AG09319 (cell line): ENCODE results near the gene RNF224.

Experiments
- DNase-seq: peaks from one replicate; pipeline ENCODE4 v3.0.0-alpha.2; 2010; ENCODE audit warnings: low read depth; ENCODE audit errors: extremely low read depth
- TF ChIP-seq, protein P1 (sequence below): IDR thresholded peaks from 2 replicates; pipeline ENCODE4 v1.5.1; 2011; ENCODE audit warnings: low read depth, mild to moderate bottlenecking, inconsistent platforms, low read length, moderate library complexity

The RNF224 gene

DNA sequence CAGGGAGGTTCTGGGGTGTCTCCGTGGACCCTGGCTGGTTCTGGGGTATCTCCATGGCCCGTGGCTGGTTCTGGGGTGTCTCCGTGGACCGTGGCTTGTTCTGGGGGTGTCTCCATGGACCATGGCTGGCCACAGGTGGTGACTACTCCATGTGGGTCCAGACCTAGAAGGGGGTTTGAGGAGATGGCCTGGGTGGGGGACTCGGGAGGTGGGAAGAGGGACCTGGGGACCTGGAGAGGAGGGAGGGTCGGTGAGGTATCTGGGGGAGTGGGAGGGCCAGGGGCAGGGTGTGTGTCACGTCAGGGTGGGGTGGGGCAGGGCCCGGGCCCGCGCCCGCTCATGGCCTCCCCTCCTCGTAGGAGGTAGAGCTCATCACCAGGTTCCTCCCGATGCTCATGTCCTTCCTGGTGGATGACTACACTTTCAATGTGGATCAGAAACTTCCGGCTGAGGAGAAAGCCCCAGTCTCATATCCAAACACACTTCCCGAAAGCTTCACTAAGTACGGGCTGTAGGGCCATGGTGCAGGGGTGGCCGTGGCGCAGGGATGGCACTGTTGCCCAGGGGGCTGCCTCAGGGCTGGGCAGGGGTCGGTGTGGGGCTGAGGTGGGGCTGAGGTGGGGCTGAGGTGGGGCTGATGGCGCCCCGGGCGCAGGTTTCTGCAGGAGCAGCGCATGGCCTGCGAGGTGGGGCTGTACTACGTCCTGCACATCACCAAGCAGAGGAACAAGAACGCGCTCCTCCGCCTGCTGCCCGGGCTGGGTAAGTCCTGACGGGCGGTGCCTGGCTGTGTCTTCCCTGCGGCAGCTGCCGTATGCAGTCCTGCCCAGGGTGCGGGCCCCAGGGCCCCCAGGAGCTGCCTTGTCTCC lies 39.5 kb downstream of the RNF224 start:
- no peak for DNase-seq
- TF ChIP-seq, protein P1, sequence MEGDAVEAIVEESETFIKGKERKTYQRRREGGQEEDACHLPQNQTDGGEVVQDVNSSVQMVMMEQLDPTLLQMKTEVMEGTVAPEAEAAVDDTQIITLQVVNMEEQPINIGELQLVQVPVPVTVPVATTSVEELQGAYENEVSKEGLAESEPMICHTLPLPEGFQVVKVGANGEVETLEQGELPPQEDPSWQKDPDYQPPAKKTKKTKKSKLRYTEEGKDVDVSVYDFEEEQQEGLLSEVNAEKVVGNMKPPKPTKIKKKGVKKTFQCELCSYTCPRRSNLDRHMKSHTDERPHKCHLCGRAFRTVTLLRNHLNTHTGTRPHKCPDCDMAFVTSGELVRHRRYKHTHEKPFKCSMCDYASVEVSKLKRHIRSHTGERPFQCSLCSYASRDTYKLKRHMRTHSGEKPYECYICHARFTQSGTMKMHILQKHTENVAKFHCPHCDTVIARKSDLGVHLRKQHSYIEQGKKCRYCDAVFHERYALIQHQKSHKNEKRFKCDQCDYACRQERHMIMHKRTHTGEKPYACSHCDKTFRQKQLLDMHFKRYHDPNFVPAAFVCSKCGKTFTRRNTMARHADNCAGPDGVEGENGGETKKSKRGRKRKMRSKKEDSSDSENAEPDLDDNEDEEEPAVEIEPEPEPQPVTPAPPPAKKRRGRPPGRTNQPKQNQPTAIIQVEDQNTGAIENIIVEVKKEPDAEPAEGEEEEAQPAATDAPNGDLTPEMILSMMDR, result no peak

DNA sequence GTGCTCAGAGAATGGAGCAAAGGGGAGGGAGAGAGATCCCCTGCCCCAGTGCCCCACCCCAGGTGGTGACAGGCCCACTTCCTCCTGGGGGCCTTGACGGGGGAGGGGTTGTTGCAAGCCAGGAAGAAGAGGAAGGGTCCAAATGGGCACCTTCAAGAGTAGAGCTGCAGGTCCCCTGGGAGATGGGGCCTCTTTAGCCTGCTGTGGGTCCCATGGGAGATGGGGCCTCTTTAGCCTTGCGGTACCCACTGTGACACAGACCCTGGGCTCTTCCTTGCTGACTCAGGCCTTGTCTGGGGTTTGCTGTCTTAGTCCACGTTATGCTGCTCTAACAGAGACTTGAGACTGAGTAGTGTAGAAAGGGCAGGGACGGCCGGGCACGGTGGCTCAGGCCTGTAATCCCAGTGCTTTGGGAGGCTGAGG lies 40.6 kb downstream of the RNF224 start:
- DNase-seq, result no peak
- TF ChIP-seq, protein P1, result no peak

DNA sequence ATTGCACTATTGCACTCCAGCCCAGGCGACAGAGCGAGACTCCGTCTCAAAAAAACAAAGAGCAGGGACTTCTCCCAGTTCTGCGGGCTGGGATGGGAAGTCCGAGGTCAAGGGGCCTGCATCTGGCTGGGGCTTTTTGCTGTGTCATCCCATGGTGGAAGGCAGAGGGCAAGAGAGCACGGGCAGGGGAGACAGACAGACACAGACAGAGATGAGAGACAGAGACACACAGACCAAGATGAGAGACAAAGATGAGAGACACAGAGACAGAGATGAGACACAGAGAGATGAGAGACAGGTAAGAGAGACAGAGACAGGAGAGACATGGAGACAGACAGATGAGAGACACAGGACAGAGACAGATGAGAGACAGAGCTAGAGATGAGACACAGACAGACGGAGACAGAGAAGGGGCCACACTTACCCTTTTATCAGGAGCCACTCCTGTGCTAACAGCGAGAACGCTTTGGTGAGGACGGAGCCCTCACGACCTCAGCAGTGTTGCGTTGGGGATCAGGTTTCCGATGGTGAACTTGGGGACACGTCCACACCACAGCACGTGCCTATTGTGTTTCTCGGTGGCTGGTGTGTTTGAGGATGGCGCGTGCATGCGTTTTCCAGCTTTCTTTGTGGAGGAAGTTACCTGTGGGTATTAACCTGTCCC lies 41.4 kb downstream of the RNF224 start:
- TF ChIP-seq, protein P1, result no peak
- DNase-seq, result no peak

DNA sequence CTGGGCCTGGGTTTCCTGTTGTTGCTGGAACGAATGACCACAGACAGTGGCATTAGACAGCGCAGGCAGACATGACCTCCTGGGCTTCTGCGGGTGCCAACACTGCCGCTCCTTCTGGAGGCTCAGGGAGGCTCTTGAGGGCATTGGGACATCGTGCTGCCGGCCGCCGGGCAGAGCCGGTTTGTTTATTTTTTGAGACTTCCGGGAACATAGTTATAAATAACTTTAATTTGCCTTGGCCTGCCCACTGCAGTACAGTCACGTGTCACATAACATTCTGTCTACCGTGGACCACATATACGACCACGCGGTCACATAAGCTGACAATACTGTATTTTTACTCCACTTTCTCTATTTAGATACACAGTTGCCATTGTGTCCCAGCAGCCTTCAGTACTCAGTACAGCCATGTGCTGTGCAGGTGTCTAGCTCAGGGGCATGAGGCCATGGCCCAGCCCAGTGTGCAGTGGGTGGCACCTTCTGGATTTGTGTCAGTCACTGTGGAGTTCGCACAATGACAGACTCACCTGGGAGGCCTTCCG lies 42.0 kb downstream of the RNF224 start:
- no peak for DNase-seq
- TF ChIP-seq, protein P1, result no peak

DNA sequence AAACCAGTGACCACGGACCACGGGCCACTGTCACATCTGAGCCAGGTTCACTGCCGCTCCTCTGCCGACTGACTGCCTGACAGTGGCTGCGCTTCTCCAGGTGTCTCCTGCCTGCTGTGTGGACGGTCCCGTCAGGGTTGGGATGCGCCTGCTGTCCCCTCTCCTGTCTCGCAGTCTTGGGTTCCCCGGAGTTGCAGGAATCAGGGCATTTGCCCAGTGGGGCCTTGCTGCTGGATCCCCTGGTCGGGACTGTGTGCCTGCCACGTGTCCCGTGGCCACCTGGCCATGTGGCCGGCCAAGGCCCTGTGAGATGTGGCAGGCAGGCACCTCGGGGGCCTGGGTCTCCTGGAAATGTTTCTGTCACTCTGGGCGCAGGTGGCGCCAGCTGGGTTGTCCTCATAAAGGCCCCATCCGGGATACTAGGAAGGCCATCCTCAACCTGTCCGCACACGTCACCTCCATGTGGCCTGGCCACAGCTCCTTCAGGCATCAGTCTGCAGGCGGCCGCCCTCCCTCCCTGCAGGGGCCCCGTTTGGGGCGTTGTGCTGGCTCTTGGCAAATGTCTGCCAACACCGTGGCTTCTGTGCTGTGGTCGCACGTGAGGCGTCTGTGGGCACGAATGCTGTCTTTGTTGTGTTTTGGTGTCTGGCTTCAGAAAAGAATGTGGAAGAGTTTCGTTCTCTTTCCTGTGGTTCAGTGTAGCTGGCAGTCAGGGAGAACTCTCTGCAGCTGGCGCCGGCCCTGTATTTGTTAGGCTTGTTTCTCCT lies 43.8 kb downstream of the RNF224 start:
- TF ChIP-seq, protein P1, result no peak
- no peak for DNase-seq

DNA sequence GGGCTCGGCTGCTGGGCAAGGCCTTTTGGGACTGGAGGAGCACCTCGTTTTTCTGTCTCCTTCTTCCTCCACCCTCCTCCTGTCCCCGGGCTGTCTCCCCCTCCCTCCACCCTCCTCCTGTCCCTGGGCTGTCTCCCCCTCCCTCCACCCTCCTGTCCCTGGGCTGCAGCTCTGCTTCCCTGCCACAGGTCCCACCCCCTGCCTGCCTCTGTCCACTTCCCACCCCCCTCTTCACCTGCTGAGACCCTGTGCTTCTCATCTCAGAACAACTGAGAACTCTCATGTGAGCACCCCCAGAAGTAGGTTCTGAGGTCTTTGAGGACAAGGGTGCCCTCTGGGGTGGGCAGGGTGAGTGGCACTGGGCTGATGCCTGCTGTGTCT lies 44.4 kb downstream of the RNF224 start:
- no peak for DNase-seq
- TF ChIP-seq, protein P1, result no peak
